GM12875 (cell line): ENCODE measurements around the gene MITF.

ENCODE experiments used
- H3K4me3 ChIP-seq: one replicate; pipeline ENCODE4 v1.5.1; 2011; ENCODE audit warnings: low read depth, low read length, control low read depth
- TF ChIP-seq, protein P1 (sequence below): IDR thresholded peaks from 2 replicates; pipeline ENCODE4 v1.5.1; 2011; ENCODE audit warnings: low read depth, mild to moderate bottlenecking, control low read depth, inconsistent platforms, low read length, moderate library complexity, borderline replicate concordance; ENCODE audit not compliant: insufficient read depth

The MITF gene

DNA sequence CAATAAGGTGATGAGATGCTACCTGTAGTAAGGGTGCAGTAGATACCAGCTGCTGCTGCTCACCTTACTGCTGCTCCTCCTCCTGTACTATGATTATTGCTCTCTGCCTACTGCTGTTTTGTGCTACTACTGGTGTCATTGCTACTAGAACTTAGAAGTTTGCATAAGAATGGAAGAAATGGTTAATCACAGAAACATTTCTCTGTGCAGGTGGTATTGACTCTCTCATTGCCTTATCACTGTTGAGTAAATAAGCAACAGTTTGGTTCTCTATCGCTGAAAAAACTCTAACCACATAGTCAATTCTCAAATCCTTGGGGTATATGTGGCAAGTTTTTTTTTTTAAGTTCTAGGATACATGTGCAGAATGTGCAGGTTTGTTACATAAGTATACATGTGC, 16.5 kb downstream of the MITF start:
- H3K4me3 ChIP-seq: no peak overlapping the region
- TF ChIP-seq, protein P1, sequence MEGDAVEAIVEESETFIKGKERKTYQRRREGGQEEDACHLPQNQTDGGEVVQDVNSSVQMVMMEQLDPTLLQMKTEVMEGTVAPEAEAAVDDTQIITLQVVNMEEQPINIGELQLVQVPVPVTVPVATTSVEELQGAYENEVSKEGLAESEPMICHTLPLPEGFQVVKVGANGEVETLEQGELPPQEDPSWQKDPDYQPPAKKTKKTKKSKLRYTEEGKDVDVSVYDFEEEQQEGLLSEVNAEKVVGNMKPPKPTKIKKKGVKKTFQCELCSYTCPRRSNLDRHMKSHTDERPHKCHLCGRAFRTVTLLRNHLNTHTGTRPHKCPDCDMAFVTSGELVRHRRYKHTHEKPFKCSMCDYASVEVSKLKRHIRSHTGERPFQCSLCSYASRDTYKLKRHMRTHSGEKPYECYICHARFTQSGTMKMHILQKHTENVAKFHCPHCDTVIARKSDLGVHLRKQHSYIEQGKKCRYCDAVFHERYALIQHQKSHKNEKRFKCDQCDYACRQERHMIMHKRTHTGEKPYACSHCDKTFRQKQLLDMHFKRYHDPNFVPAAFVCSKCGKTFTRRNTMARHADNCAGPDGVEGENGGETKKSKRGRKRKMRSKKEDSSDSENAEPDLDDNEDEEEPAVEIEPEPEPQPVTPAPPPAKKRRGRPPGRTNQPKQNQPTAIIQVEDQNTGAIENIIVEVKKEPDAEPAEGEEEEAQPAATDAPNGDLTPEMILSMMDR: no peak

DNA sequence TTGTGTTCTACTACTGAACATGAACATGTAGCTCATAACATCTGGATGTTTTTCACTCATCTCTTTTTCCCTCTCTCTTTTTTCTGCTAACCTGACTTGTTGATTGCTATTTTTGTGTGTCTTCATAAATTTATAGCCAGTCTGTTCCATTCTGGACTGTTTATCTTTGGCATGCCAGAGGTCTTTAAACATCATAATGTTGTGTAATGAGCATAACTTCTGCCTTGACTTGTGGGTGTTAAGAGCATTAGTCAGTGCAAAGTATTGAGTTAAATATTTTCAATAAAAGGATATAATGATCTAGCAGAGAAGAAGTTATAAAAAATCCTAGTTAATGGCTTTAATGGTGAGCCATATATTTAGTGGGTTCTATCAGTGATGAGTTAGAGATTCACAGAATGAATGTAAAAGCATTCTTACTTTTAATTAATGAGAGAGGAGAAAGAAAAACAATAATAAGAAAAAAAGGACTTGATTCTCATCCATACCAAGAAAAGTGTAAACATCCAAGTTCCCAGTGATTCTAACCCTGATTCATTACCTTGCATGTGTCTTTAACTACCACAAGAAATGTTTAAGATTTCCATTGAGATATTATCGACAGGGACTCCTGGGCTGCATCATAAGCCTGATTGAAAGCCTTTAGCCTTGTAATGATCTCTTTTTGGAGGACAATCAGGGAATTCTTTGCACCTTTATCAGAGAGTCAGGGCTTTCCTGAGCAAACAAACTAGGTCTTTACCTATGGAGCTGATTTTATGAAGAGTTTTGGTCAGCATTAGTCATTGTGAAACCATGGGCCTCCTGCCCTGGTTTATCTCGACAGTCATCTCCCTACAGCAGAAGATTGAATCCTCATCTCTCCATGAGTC, 22.9 kb downstream of the MITF start:
- H3K4me3 ChIP-seq: no peak overlapping the region
- TF ChIP-seq, protein P1: no peak

DNA sequence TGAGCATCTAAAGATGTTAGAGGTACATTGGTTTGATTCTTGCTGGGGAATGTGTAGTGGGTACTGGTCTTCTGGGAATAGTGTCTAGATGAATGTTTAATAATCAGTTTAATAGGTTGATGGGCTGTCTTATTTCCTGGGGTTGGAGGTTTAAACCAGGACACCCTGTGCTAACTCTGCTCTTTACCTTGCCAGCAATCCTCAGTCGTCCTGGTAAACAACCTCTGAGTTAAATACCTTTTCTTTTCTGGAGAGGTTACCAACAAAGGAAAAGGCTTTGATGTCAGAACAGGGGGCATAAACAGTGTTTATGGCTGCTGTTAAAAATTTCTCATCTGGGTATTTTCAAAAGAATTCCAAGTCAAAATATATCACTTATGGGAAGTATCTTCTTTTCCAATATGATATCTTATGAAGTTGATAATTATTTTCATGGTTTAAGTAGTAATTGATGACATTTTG, 23.5 kb downstream of the MITF start:
- H3K4me3 ChIP-seq: no peak overlapping the region
- TF ChIP-seq, protein P1: no peak

DNA sequence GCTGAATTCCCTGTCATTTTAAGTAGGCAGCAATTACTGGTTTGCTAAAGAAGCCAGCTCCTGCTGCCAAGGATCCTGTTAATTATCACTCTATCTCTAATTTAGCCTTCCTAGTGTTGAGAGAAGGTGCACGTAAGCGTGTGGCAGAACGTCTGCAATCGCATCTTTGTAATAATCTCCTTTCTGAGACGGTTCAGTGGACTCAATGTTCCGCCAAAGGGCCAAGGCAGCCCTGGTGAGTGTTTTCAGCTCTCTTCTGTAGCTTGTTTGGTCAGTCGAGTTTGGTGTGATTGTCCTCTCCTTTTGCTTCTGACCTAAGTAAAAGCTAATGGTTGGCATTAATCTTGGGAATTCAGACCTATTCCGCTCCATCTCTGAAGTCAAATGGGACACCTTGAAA, 24.2 kb downstream of the MITF start:
- no peak overlapping the region for H3K4me3 ChIP-seq
- TF ChIP-seq, protein P1: no peak

DNA sequence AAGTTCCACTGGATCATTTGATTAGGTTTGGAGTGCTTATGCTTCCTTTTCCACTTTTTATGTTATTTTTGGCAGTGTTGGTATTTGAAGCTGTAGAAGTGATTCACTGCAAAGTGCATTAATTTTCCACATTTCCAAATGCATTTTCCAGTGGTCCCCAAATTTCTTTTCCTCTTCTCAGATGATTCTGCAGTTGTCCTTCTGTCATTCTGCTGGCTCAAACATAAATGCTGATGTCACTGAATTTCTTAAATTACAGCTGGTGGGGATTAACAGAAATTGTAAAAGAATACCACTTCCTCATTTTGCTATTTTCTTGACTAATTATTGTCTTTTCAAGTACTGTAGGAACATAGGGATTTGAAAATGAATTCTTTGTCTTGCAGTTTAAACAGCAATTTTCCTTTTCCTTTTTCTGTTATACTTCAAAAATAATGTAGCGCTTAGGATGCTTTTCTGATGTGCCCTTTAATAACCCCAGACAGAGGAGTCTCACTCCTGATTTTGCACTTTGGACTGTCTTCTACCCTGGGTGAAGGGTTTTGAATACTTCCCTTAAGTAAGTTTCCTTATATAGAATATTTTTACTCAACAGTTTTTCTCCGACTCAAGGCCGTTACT, 25.0 kb downstream of the MITF start:
- TF ChIP-seq, protein P1: no peak
- H3K4me3 ChIP-seq: no peak overlapping the region

DNA sequence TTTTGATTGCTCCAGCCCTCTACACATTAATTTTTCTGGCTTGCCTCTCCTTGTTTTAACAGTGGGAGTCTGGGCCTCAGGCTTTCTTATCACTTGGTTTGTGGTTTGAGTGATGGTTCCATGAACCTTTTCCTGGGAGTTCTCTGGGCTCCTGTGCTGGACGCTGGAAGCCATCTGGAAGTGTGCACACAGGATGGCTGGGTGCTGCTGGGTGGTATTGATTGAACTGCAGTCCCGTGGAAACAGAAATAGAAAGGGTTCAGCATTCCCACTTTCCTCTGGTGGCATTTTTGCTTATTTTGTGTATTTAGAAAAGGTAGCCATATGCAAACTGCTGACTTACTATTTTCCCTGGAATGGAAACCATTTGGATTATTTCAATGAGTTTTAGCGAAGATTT, 25.6 kb downstream of the MITF start:
- TF ChIP-seq, protein P1: no peak
- no peak overlapping the region for H3K4me3 ChIP-seq

DNA sequence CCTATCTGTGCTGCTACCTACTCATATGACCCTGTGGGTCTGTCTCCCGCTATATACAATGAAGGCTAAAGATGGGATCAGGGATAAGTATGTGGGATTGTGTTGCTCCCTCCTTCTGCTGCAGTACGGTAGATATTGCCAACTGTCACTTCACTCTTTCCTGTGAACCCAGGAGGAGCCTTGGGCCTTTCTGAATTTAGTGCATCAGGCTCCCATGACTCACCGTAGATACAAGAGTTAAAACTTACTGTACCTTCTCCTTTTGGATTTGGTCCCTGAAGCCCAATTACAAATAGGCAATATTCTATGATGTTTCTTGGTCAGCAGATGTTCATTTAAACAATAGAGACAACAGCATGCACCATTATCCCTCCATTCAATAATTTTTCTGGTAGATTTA, 27.4 kb downstream of the MITF start:
- TF ChIP-seq, protein P1: no peak
- H3K4me3 ChIP-seq: no peak overlapping the region
